H1 (cell line): Measurements from ENCODE around the gene UGT1A9. TPM values are rescaled to one million over a fixed set of nuclear protein-coding genes. Genes with fewer than 3 reads are reported as not detected.

ENCODE experiments used
- BCL11A ChIP-seq, 2 experiments: IDR thresholded peaks; one replicate each; pipeline ENCODE4 v1.6.1; 2011; ENCODE audit warnings: low read depth in 2 of 2, low read length in 2 of 2, mild to moderate bottlenecking in 2 of 2
- BRCA1 ChIP-seq: IDR thresholded peaks from 2 replicates; pipeline ENCODE4 v1.6.1; 2012; ENCODE audit warnings: low read depth, low read length, improper control_type of control experiment
- CHD7 ChIP-seq: fragments of 300-600 bp; sonication (generic); IDR thresholded peaks from 2 replicates; pipeline ENCODE4 v1.7.1; 2012; ENCODE audit warnings: low read length, moderate library complexity, mild to moderate bottlenecking, inconsistent platforms; ENCODE audit not compliant: insufficient replicate concordance
- CREB1 ChIP-seq: IDR thresholded peaks from 2 replicates; pipeline ENCODE4 v1.6.1; 2012; ENCODE audit warnings: inconsistent platforms
- GTF2F1 ChIP-seq: IDR thresholded peaks from 2 replicates; pipeline ENCODE4 v1.6.1; 2012; ENCODE audit warnings: low read depth, low read length, improper control_type of control experiment, borderline replicate concordance
- HDAC6 ChIP-seq: IDR thresholded peaks from one replicate; pipeline ENCODE4 v1.7.1; 2012; ENCODE audit warnings: low read depth, mild to moderate bottlenecking, inconsistent platforms, low read length, moderate library complexity
- JUN ChIP-seq: IDR thresholded peaks from 2 replicates; pipeline ENCODE4 v1.6.1; 2011; ENCODE audit warnings: low read depth, mild to moderate bottlenecking, improper control_type of control experiment, low read length
- polyA plus RNA-seq, 7 experiments: library from polyadenylated mRNA; depleted of rRNA in 3 of 7; stranded (reverse) in 5 of 7; unstranded in 2 of 7; fragments of >200 nt in 5 of 7; fragments of 200-250 nt in 2 of 7; gene quantifications; 1 replicate in 5 of 7; 2 replicates in 1 of 7; 4 replicates in 1 of 7; pipeline versions ENCODE4 v1.2.1 to v1.2.3, GENCODE V29; 2011 to 2013; ENCODE audit warnings: missing spikeins in 2 of 7, mixed read lengths in 2 of 7
- total RNA-seq: library from RNA; stranded (reverse); fragmentation: NEBNext Ultra II Directional; extraction: Animal tissue kit (Norgen Biotek cat#: 25700); gene quantifications from 2 replicates; pipeline ENCODE4 v1.2.1, GENCODE V29; 2021
- TF ChIP-seq, protein P1 (sequence below): IDR thresholded peaks from 2 replicates; pipeline ENCODE4 v1.6.1; 2011; ENCODE audit warnings: low read depth, mild to moderate bottlenecking, low read length; ENCODE audit not compliant: insufficient read depth
- TF ChIP-seq, protein P2 (sequence below): IDR thresholded peaks from 2 replicates; pipeline ENCODE4 v1.6.1; 2012; ENCODE audit warnings: inconsistent platforms

UGT1A9 gene
- total and polyA plus RNA-seq, 2 of the 8 experiments (the other 6 are each of a cell fraction or from before 2014, with no cell fraction given): not detected

DNA sequence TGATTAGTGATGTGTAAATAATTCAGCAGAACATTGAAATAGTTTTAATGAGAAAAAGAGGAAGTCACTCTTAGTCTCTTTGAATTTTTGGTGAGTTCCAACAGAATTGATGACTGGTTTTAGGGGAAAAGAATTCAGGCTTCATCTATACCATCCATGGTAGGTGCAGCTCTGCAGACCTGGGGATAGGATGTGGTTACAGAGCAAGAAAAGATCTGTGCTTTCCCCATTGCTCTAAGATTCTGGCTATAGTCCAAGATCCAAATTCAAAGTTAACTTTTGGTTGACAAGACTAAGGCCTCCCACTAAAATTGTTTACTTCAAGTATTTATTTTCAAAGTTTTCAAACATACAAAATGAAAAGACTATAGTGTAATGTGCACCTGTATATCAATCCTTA lies 31.8 kb upstream of the UGT1A9 start (continued):
- no peak for TF ChIP-seq CHD7
- no peak for TF ChIP-seq CREB1
- TF ChIP-seq BRCA1: no peak
- TF ChIP-seq GTF2F1: no peak
- TF ChIP-seq JUN: no peak
- TF ChIP-seq, protein P1, sequence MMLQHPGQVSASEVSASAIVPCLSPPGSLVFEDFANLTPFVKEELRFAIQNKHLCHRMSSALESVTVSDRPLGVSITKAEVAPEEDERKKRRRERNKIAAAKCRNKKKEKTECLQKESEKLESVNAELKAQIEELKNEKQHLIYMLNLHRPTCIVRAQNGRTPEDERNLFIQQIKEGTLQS: no peak
- TF ChIP-seq, protein P2, sequence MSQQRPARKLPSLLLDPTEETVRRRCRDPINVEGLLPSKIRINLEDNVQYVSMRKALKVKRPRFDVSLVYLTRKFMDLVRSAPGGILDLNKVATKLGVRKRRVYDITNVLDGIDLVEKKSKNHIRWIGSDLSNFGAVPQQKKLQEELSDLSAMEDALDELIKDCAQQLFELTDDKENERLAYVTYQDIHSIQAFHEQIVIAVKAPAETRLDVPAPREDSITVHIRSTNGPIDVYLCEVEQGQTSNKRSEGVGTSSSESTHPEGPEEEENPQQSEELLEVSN: no peak
- no peak for TF ChIP-seq HDAC6
- TF ChIP-seq BCL11A (IDR thresholded peaks at IDR 0.05; ENCODE audit: low read depth in 2 of 2, low read length in 2 of 2): no peak
- TF ChIP-seq, all 59 proteins: peak for 0
